ENCODE data around the gene CERCAM.
"Not testable (repeated sequence)": the region's sequence is repeated elsewhere in the genome, so short reads cannot be mapped to it uniquely, and the experiment has no call there.

CERCAM gene

GRCh38 chr9:128393145-128393775 is 27.4 kb upstream of the CERCAM start:
- DNase-seq = no peak

DNA sequence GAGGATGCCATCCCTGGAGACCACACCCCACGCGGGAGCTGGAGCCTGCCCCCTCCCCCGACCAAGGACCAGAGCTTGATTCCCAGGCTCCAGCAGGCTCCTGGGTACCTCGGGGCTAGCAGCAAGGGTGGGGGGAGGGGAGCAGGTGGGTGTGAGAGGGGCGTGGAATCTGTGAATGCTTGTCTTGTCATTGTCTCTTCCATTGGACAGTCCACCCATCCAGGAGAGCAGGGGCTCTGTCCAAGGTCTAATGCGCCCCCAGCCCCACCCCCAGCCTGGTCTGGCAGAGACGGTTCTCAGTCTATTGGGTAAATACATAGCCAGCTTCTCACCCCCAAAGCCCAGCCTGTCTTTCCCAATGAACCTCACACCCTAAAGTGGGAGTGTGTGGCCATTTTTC is 26.7 kb upstream of the CERCAM start:
- no peak for DNase-seq

- DNase-seq = no peak
Measured at GRCh38 chr9:128394379-128395168, 26.1 kb upstream of the CERCAM start.

GRCh38 chr9:128396970-128397613 is 23.6 kb upstream of the CERCAM start:
- no peak for DNase-seq

DNA sequence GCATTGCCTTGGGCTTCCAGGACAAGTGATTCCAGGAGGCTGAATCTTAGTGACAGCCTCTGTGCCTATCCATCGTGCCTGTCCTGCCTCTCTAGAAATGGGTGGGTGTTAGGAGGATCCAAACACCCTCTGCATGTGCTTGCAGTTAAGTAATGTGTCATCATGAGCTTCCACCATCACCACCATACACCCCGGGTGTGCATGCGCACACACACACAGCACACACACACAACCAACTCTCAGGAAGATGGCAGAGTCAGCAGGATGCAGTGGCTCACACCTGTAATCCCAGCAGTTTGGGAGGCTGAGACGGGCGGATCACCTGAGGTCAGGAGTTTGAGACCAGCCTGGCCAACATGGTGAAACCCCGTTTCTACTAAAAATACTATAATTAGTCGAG is 22.8 kb upstream of the CERCAM start:
- DNase-seq = no peak

- DNase-seq = no peak
Measured at GRCh38 chr9:128399861-128400260, 20.8 kb upstream of the CERCAM start.

GRCh38 chr9:128404560-128404959 is 16.1 kb upstream of the CERCAM start:
- DNase-seq = no peak

DNA sequence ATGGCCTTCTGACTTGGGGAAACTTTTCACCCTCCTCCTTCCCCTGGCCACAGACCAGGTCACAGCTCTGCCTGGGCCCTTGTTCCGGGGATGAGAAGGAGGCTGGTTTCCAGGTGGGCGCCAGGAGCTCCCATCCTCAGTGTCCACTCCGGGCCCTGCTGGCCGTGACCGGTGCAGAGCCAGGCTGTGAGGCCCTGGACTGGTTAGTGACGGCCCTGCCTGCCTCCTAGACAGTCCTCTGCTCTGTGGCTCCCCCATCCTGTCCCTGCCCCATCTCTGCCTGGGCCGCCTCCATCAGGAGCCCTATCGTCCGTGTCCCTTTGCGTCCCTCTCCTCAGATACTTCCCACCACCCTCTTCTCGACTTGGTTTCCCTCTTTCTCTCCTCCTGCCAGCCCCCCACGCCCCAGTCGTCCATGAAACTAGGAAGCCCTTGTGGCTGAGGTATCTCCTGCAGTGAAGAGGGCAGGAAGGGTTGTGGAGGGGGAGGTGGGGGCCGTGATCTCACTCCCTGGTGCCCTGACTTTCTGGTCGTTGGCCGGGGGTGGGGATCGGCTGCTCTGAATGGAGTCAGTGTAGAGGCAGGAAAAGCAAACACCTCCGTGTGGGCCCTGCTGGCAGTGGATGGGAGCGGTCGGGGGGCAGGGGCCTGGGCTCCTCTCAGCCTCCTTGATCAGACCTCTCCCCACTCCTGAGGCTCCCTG is 15.4 kb upstream of the CERCAM start:
- no peak for DNase-seq

DNA sequence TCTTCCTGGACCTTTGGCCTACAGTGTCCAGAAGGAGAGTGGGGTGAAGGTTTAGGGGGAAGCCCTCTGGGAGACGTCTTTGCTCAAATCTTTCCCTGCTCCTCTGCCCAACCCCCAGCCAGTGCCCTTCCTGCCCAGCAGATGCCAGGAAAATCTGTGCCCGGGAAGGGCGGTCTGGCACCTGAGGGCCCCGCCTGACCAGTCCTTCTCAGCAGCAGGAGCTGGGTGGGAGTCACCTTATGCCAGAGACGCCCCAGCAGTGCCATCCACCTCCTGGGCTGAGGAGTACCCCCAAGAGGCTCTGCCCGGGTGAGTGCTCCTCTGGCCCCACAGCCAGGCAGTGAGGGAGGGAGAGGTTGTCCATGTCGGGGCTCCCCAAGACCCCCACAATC is 14.9 kb upstream of the CERCAM start:
- no peak for DNase-seq

DNA sequence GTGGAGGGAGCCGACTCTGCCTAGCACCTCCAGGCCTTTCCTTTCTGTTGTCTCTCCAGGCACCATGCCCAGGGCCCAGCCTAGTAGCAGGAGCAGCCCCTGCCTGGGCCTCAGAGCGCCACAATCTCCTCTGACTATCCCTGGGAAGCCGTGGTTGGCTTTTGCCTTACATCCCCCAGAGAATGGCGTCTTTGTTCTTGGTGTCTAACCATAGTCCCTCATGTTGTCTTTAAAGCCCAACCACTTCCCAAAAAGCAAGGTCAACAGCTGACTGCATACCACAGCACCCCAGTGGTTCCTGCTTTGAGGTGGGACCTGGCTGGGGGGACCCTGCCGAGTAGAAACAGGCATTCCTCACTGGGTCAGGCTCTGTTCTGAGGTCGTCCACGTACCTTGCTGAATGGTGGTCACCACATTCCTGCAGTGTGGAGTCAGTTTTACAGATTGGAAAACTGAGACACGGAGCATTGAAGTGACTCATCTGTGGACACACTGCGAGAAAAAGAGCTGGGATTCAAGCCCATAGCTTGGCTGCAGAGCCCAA is 13.7 kb upstream of the CERCAM start:
- DNase-seq = no peak

- DNase-seq = no peak
Measured at GRCh38 chr9:128408963-128409431, 11.7 kb upstream of the CERCAM start.

GRCh38 chr9:128409450-128409849 is 11.2 kb upstream of the CERCAM start:
- DNase-seq = no peak

DNA sequence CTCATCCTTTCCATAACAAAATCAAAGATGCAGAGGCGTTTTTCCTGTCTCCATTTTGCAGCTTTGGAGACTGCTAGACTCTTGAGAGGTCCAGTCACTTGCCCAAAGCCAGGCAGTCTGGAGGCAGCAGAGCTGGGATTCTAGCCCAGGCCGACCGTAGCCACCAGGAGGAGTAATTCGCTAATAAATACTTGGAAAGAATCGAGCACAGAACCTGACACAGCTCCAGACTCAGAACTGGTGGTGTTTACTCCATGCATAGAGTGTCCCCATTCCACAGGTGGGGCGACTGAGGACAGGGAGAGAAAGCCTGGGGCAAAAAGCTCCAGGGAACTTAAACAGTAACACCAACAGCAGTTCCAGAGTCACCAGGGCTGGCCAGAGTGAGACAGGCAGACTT is 10.7 kb upstream of the CERCAM start:
- DNase-seq = no peak

GRCh38 chr9:128411364-128412119 is 9.1 kb upstream of the CERCAM start:
- DNase-seq = no peak

DNA sequence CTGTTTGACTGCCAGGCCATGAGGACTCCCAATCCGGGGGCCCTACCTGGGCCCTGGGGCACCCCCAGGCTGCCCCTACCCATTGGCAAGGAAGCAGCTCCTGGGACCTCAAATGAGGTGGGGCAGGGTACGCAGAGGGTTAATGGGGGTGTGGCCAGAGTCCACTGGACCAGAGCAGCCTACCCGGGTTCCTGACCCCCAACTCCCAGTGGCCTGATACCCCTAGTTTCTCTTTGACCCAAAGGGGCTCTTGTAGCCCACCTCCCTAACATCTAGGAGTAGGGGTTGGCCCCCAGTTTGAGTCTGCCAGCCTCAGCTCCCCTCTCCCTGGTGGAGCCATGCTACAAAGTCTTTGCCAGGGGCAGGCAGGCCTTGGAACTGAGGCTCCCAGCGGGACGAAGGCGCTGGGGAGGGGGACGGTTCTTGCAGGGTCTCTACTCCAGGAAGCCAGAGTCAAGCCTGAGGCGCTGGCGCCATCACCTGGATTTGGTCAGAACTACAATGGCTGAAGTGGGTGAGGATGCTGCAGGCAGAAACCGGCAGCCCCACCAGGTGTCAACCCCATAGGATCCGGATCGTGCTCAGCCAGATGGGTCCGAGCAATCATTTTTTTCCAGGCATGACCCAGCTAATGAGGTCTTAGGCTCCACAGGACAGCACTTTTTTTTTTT is 8.4 kb upstream of the CERCAM start:
- DNase-seq = no peak

DNA sequence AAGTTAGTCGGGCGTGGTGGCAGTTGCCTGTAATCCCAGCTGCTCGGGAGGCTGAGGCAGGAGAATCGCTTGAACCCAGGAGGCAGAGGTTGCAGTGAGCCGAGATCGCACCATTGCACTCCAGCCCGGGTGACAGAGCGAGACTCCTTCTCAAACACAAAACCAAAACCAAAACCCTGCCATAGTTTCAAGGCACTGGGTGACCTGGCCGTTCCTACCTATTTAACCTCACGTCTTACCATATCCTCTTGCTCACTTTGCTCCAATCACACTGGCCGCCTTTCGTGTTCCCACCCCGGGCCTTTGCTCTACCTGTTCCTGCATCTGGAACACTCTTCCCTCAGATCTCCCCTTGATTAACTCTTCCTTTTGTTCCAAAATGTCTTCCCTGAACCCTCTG is 6.9 kb upstream of the CERCAM start:
- DNase-seq = not testable (repeated sequence)

DNA sequence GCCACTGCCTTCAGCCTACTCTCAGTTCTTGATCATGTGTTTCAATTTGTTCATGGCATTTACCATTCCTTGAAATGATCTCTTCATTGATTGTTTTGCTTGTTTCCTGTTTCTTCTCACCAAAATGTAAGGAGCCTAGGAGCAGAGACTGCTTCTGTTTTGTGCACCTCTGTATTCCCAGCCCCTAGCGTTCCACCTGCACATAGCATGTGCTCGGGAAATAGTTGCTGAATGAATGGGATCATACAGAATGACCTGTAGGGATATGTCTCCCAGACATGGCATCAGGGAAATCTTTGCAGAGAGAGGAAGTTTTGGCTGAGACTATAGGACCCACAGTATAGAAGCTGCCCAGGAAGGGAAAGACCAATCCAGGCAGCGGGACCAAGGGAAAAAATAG is 6.2 kb upstream of the CERCAM start:
- peak in 1 of 2 experiments; percentile 22 for DNase-seq

- no peak for DNase-seq
Measured at GRCh38 chr9:128415281-128415680, 5.4 kb upstream of the CERCAM start.

DNA sequence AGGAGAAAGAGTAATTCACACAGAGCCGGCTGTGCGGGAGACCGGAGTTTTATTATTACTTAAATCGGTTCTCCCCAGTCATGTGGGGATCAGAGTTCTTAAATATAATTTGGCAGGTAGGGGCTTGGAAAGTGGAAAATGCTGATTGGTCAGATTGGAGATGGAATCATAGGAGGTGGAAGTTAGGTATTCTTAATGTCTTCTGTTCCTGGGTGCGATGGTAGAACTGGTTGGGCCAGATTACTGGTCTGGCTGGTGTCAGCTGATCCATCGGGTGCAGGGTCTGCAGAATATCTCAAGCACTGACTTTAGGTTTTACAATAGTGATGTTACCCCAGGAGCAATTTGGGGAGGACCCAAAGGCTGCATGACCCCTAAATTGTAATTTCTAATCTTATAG is 4.6 kb upstream of the CERCAM start:
- no peak for DNase-seq

DNA sequence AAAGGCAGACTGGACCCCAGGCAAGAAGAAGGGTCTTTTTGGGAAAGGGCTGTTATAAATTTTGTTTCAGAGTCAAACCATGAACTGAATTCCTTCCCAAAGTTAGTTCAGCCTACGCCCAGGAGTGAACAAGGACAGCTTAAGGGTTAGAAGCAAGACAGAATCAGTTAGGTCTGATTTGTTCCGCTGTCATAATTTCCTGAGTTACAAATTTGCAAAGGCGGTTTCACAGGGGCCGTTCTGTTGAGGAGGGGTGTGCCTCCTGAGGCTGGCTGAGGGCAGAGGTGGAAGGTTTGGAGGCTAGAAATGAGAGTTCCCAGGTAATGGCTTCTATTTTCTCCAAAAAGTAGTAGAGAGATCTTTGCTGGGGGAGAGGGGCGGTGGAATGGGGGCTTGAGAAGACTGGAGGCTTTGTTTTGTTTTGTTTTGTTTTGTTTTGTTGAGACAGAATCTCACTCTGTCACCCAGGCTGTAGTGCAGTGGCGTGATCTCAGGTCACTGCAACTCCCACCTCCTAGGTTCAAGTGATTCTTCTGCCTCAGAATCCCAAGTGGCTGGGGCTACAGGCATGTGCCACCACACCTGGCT is 4.1 kb upstream of the CERCAM start:
- DNase-seq = no peak

Data from SW 1271 (cell line).